GM12878 (cell line): ENCODE measurements around the gene HORMAD2. TPM values are rescaled to one million over a fixed set of nuclear protein-coding genes. Genes with fewer than 3 reads are reported as not detected.

Experiments used
- ATAC-seq: fragments of 200-7000 bp; cut with Tn5 transposase; 3 replicates; pipeline ENCODE4 v1.9.1; 2020; ENCODE audit warnings: mild to moderate bottlenecking, moderate library complexity
- BruUV-seq: library from RNA; stranded (reverse); fragments of 400-500 nt; replicated peaks from 2 replicates; lab custom pipeline; 2021; lab: Mats Ljungman, UMichigan
- CTCF ChIA-PET: fragments of 300-600 bp; sonication (Branson Sonifier 250); formaldehyde crosslinking; extraction: SDS; loops from one replicate; lab custom pipeline; 2021; ENCODE audit warnings: inconsistent platforms; lab: Yijun Ruan, JAX
- POLR2A ChIA-PET: fragments of 350-600 bp; formaldehyde crosslinking; extraction: SDS; loops from one replicate; lab custom pipeline; 2021; ENCODE audit warnings: inconsistent platforms; lab: Charles Lee
- RAD21 ChIA-PET: fragments of 300-600 bp; sonication (Branson Sonifier 250); formaldehyde crosslinking; loops from one replicate; lab custom pipeline; 2023; ENCODE audit warnings: antibody characterized with exemption; ENCODE audit not compliant: unreplicated experiment; lab: Charles Lee
- SMC1A ChIA-PET: fragments of 300-600 bp; sonication (Branson Sonifier 250); formaldehyde crosslinking; loops from one replicate; lab custom pipeline; 2023; ENCODE audit not compliant: unreplicated experiment, uncharacterized antibody; lab: Charles Lee
- DNase-seq: peaks from one replicate; pipeline ENCODE4 v3.0.0-alpha.2; 2011; ENCODE audit warnings: low read depth, low spot score
- FAIRE-seq: peaks from 3 replicates; lab custom pipeline; 2011; peaks lifted over from hg19 to GRCh38; lab: Jason Lieb, UNC
- H2AFZ ChIP-seq: 2 replicates; pipeline ENCODE4 v1.6.0; 2011; ENCODE audit warnings: low read depth, low read length, control low read depth; ENCODE audit not compliant: control insufficient read depth
- H3K27ac ChIP-seq: 2 replicates; pipeline ENCODE4 v1.5.1; 2011; ENCODE audit warnings: control low read depth; ENCODE audit not compliant: control insufficient read depth, insufficient read depth
- H3K27me3 ChIP-seq, 2 experiments: replicated peaks in 1 of 2; 2 replicates each; pipeline versions ENCODE4 v1.6.0 to v1.6.1; 2011; ENCODE audit warnings: low read length in 1 of 2; ENCODE audit not compliant: control insufficient read depth in 2 of 2, insufficient read depth in 2 of 2
- H3K36me3 ChIP-seq, 2 experiments: 2 replicates each; pipeline ENCODE4 v1.5.1; 2011; ENCODE audit warnings: low read length in 1 of 2; ENCODE audit not compliant: control insufficient read depth in 2 of 2, insufficient read depth in 2 of 2
- H3K4me1 ChIP-seq: 2 replicates; pipeline ENCODE4 v1.6.1; 2011; ENCODE audit warnings: mild to moderate bottlenecking, low read length, moderate library complexity, mixed read lengths; ENCODE audit not compliant: control insufficient read depth, insufficient read depth
- H3K4me2 ChIP-seq: 2 replicates; pipeline ENCODE4 v1.6.0; 2011; ENCODE audit warnings: control low read depth; ENCODE audit not compliant: control insufficient read depth, insufficient read depth
- H3K4me3 ChIP-seq: fragments of 200-600 bp; sonication (generic); 2 replicates; pipeline ENCODE4 v1.5.1; 2016
- H3K79me2 ChIP-seq: 2 replicates; pipeline ENCODE4 v1.6.0; 2011; ENCODE audit warnings: low read length; ENCODE audit not compliant: control insufficient read depth, insufficient read depth
- H3K9ac ChIP-seq: 2 replicates; pipeline ENCODE4 v1.8.0; 2011; ENCODE audit warnings: low read length, control low read depth, mixed read lengths; ENCODE audit not compliant: control insufficient read depth, insufficient read depth
- H3K9me3 ChIP-seq: replicated peaks from 3 replicates; pipeline ENCODE4 v1.5.1; 2011; ENCODE audit warnings: mild to moderate bottlenecking, low read length; ENCODE audit not compliant: control insufficient read depth, insufficient read depth
- H4K20me1 ChIP-seq: 2 replicates; pipeline ENCODE4 v1.6.0; 2011; ENCODE audit not compliant: control insufficient read depth, insufficient read depth
- BRCA1 ChIP-seq: IDR thresholded peaks from 2 replicates; pipeline ENCODE4 v1.6.1; 2011; ENCODE audit warnings: low read depth, low read length, improper control_type of control experiment
- POLR2A ChIP-seq: IDR thresholded peaks from 2 replicates; pipeline ENCODE4 v1.6.1; 2011; ENCODE audit warnings: low read depth, mild to moderate bottlenecking, low read length
- RBBP5 ChIP-seq: fragments of 200-600 bp; sonication (generic); conservative IDR thresholded peaks from 2 replicates; pipeline ENCODE4 v1.6.1; 2016
- RUNX3 ChIP-seq: IDR thresholded peaks from 2 replicates; pipeline ENCODE4 v1.6.1; 2012; ENCODE audit warnings: low read length, inconsistent platforms
- SPI1 ChIP-seq: IDR thresholded peaks from 2 replicates; pipeline ENCODE4 v1.6.1; 2011; ENCODE audit warnings: low read depth, mild to moderate bottlenecking, low read length, moderate library complexity, borderline replicate concordance; ENCODE audit not compliant: insufficient read depth
- ZNF384 ChIP-seq: IDR thresholded peaks from 2 replicates; pipeline ENCODE4 v1.6.1; 2012; ENCODE audit warnings: low read depth, mild to moderate bottlenecking, low read length, improper control_type of control experiment, borderline replicate concordance
- ZSCAN29 ChIP-seq: fragments of 450-650 bp; IDR thresholded peaks from 2 replicates; pipeline ENCODE4 v1.6.1; 2017; ENCODE audit warnings: mild to moderate bottlenecking, moderate library complexity
- WGBS: methylation state at CpG from one replicate; pipeline ENCODE4 v1.1.6; 2016; ENCODE audit warnings: low lambda C conversion rate; ENCODE audit not compliant: insufficient replicate concordance, insufficient coverage; ENCODE audit errors: missing lambda C conversion rate; 5-methylcytosine and 5-hydroxymethylcytosine counted together
- in situ Hi-C: fragments of 300-500 bp; cut with MboI; formaldehyde crosslinking; loops from 9 replicates; pipeline ENCODE4 v1.14.3; 2018; ENCODE audit warnings: mixed read lengths
- intact Hi-C: fragments of 100-400 bp; cut with micrococcal nuclease; formaldehyde crosslinking; loops from one replicate; pipeline ENCODE4 v1.14.2; 2022; ENCODE audit not compliant: unreplicated experiment
- polyA plus RNA-seq, 11 experiments: library from polyadenylated mRNA; depleted of rRNA in 4 of 11; unstranded in 6 of 11; stranded (reverse) in 5 of 11; fragments of >200 nt; fragmentation: Nextera tagmentation in 4 of 11; fragmentation: Illumina TruSeq in 1 of 11; extraction: Ambion mirVana in 4 of 11; extraction: Trizol in 1 of 11; gene quantifications; 1 replicate in 1 of 11; 2 replicates in 10 of 11; pipeline versions ENCODE4 v1.2.1 to v1.2.3, GENCODE V29; 2011 to 2016; ENCODE audit warnings: inconsistent platforms in 2 of 11, missing spikeins in 2 of 11, low read depth in 1 of 11
- total RNA-seq, 4 experiments: library from RNA; depleted of rRNA in 3 of 4; stranded (reverse); fragments of >200 nt in 3 of 4; fragmentation: Illumina TruSeq in 1 of 4; extraction: Trizol in 1 of 4; gene quantifications; 2 replicates each; pipeline versions ENCODE4 v1.2.1 to v1.2.3, GENCODE V29; 2013 to 2021
- TF ChIP-seq, protein P1 (sequence below): fragments of 450-650 bp; IDR thresholded peaks from 2 replicates; pipeline ENCODE4 v1.6.1; 2017; ENCODE audit warnings: low read depth, mild to moderate bottlenecking, moderate library complexity
- TF ChIP-seq, protein P2 (sequence below), 3 experiments: IDR thresholded peaks in 2 of 3; conservative IDR thresholded peaks in 1 of 3; 2 replicates each; pipeline ENCODE4 v1.5.1; 2011; ENCODE audit warnings: low read depth in 3 of 3, low read length in 3 of 3, mild to moderate bottlenecking in 3 of 3, control low read depth in 2 of 3, moderate library complexity in 2 of 3, inconsistent platforms in 1 of 3, mixed read lengths in 1 of 3; ENCODE audit not compliant: control insufficient read depth in 2 of 3, insufficient read depth in 1 of 3; ENCODE audit errors: extremely low read depth in 1 of 3
- TF ChIP-seq, protein P3 (sequence below): fragments of 450-650 bp; IDR thresholded peaks from 2 replicates; pipeline ENCODE4 v1.6.1; 2016; ENCODE audit warnings: mild to moderate bottlenecking, moderate library complexity, borderline replicate concordance
- TF ChIP-seq, protein P4 (sequence below): IDR thresholded peaks from 2 replicates; pipeline ENCODE4 v1.6.1; 2011; ENCODE audit warnings: mild to moderate bottlenecking, low read depth, low read length, moderate library complexity; ENCODE audit not compliant: insufficient replicate concordance
- TF ChIP-seq, protein P5 (sequence below): fragments of 450-650 bp; IDR thresholded peaks from 2 replicates; pipeline ENCODE4 v1.6.1; 2016; ENCODE audit warnings: mild to moderate bottlenecking

The HORMAD2 gene
- total and polyA plus RNA-seq, 10 of the 15 experiments (the other 5 are each of a cell fraction or from before 2014, with no cell fraction given): 0.07 to 0.13 TPM; not detected in 8

DNA sequence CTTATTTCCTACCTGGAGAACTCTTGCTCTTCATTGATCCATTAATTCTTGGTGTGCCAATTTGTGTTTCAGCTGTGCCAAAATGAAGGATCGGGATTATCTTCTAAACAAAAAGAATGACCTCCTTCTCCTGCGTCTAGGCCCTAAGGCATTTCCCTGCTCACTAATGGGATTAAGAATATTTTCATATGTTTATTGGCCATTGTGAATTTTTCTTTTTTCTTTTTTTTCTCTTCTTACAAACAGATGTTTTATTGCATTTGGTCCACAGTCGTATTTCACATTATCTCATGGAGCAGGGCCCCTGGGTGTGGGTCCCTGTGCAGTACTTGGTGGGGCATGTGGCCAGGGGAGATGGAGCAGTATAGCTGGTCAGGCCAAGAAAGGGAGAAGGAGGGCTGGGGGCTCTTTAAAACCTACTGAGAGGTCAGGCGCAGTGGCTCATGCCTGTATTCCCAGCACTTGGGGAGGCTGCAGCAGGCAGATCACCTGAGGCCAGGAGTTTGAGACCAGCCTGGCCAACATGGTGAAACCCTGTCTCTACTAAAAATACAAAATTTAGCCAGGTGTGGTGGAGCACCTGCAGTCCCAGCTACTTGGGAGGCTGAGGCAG is 35.3 kb upstream of the HORMAD2 start (continued):
- no peak for TF ChIP-seq BRCA1
- TF ChIP-seq, all 136 proteins: peak for 0

DNA sequence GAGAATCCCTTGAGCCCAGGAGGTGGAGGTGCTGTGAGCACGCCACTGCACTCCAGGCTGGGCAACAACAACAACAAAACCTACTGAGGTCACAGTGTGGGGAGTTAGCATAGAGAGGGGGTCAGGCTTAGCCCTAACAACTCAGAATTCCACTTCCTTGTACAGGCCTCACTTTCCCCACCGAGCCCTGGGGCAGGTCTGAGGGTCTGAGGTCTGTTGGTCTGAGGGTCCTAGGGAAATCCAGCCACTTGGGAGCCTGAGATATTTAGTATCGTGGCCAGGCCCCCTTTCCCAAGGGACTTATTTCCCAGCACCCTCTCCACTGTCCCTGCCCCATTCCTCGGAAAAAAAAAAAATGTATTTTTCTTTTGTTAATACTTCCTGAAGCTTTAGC is 34.8 kb upstream of the HORMAD2 start:
- intact Hi-C loops: no loop called here
- Histone ChIP-seq H3K9ac (no peak overlapping the region), H3K4me2 (no peak overlapping the region), H4K20me1 (no peaks in the 10 kb centered on the region), H3K27me3 (no peaks in the 10 kb centered on the region), H3K9me3 (no peaks in the 10 kb centered on the region), H3K4me3 (no peak overlapping the region), H3K27ac (no peak overlapping the region), H3K4me1 (no peaks in the 10 kb centered on the region), H3K79me2 (no peaks in the 10 kb centered on the region), H3K36me3 (no peaks in the 10 kb centered on the region), H2AFZ (no peak overlapping the region)
- 47% methylated on average over 4 of the region's 4 CpGs for WGBS
- no peak for ATAC-seq
- BruUV-seq: no TSS peak
- CTCF ChIA-PET: no interaction called here
- POLR2A ChIA-PET: no interaction called here
- RAD21 ChIA-PET: no interaction called here
- in situ Hi-C loops: no loop called here
- no peak for DNase-seq
- SMC1A ChIA-PET: interaction anchor here (1.0 to 2.9 kb wide), 2 partner anchors 31 to 42 kb away, joined by 3 to 12 read pairs; no protein-coding TSS in a partner anchor
- FAIRE-seq: no peak
- TF ChIP-seq ZSCAN29 (no peak), ZNF384 (no peak), RBBP5 (no peak), POLR2A (no peak), RUNX3 (no peak), SPI1 (no peak)
- TF ChIP-seq, protein P1, sequence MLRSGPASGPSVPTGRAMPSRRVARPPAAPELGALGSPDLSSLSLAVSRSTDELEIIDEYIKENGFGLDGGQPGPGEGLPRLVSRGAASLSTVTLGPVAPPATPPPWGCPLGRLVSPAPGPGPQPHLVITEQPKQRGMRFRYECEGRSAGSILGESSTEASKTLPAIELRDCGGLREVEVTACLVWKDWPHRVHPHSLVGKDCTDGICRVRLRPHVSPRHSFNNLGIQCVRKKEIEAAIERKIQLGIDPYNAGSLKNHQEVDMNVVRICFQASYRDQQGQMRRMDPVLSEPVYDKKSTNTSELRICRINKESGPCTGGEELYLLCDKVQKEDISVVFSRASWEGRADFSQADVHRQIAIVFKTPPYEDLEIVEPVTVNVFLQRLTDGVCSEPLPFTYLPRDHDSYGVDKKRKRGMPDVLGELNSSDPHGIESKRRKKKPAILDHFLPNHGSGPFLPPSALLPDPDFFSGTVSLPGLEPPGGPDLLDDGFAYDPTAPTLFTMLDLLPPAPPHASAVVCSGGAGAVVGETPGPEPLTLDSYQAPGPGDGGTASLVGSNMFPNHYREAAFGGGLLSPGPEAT: no peak
- TF ChIP-seq, protein P2, sequence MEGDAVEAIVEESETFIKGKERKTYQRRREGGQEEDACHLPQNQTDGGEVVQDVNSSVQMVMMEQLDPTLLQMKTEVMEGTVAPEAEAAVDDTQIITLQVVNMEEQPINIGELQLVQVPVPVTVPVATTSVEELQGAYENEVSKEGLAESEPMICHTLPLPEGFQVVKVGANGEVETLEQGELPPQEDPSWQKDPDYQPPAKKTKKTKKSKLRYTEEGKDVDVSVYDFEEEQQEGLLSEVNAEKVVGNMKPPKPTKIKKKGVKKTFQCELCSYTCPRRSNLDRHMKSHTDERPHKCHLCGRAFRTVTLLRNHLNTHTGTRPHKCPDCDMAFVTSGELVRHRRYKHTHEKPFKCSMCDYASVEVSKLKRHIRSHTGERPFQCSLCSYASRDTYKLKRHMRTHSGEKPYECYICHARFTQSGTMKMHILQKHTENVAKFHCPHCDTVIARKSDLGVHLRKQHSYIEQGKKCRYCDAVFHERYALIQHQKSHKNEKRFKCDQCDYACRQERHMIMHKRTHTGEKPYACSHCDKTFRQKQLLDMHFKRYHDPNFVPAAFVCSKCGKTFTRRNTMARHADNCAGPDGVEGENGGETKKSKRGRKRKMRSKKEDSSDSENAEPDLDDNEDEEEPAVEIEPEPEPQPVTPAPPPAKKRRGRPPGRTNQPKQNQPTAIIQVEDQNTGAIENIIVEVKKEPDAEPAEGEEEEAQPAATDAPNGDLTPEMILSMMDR (IDR thresholded peaks at IDR 0.05 in 2 of 3, conservative IDR thresholded peaks at IDR 0.05 in 1 of 3; ENCODE audit: control insufficient read depth in 2 of 3, extremely low read depth in 1 of 3, insufficient read depth in 1 of 3, low read depth in 3 of 3, low read length in 3 of 3): no peak
- TF ChIP-seq, protein P3, sequence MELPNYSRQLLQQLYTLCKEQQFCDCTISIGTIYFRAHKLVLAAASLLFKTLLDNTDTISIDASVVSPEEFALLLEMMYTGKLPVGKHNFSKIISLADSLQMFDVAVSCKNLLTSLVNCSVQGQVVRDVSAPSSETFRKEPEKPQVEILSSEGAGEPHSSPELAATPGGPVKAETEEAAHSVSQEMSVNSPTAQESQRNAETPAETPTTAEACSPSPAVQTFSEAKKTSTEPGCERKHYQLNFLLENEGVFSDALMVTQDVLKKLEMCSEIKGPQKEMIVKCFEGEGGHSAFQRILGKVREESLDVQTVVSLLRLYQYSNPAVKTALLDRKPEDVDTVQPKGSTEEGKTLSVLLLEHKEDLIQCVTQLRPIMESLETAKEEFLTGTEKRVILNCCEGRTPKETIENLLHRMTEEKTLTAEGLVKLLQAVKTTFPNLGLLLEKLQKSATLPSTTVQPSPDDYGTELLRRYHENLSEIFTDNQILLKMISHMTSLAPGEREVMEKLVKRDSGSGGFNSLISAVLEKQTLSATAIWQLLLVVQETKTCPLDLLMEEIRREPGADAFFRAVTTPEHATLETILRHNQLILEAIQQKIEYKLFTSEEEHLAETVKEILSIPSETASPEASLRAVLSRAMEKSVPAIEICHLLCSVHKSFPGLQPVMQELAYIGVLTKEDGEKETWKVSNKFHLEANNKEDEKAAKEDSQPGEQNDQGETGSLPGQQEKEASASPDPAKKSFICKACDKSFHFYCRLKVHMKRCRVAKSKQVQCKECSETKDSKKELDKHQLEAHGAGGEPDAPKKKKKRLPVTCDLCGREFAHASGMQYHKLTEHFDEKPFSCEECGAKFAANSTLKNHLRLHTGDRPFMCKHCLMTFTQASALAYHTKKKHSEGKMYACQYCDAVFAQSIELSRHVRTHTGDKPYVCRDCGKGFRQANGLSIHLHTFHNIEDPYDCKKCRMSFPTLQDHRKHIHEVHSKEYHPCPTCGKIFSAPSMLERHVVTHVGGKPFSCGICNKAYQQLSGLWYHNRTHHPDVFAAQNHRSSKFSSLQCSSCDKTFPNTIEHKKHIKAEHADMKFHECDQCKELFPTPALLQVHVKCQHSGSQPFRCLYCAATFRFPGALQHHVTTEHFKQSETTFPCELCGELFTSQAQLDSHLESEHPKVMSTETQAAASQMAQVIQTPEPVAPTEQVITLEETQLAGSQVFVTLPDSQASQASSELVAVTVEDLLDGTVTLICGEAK: no peak
- TF ChIP-seq, protein P4, sequence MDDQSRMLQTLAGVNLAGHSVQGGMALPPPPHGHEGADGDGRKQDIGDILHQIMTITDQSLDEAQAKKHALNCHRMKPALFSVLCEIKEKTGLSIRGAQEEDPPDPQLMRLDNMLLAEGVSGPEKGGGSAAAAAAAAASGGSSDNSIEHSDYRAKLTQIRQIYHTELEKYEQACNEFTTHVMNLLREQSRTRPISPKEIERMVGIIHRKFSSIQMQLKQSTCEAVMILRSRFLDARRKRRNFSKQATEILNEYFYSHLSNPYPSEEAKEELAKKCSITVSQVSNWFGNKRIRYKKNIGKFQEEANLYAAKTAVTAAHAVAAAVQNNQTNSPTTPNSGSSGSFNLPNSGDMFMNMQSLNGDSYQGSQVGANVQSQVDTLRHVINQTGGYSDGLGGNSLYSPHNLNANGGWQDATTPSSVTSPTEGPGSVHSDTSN: no peak
- TF ChIP-seq, protein P5, sequence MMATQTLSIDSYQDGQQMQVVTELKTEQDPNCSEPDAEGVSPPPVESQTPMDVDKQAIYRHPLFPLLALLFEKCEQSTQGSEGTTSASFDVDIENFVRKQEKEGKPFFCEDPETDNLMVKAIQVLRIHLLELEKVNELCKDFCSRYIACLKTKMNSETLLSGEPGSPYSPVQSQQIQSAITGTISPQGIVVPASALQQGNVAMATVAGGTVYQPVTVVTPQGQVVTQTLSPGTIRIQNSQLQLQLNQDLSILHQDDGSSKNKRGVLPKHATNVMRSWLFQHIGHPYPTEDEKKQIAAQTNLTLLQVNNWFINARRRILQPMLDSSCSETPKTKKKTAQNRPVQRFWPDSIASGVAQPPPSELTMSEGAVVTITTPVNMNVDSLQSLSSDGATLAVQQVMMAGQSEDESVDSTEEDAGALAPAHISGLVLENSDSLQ: no peak
